Measurements from ENCODE around the gene PCDH9.

Gene PCDH9

DNA sequence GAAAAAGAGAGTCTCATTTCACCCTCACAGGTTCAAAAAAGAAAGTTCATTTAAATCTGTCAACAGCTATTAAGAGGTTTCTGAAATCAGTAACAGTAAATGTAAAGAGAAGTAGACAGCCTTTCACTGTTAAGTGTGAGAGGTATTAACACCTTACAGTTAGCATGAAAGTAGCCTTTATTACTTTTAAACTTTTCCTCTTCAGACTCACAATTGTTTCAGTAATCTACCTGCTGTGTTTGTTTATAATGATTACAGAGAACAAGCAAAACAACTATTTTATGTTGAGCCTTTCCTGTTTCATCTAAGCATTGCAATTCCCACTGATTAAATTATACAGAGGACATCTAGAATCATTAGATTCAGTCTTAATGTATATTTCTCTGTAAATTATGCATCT lies 159.8 kb downstream of the PCDH9 start:
- no peak for DNase-seq (ENCODE audit: low read depth)
- no peak overlapping the region for H3K4me3 ChIP-seq (ENCODE audit: low read length)
- TF ChIP-seq, protein P1, sequence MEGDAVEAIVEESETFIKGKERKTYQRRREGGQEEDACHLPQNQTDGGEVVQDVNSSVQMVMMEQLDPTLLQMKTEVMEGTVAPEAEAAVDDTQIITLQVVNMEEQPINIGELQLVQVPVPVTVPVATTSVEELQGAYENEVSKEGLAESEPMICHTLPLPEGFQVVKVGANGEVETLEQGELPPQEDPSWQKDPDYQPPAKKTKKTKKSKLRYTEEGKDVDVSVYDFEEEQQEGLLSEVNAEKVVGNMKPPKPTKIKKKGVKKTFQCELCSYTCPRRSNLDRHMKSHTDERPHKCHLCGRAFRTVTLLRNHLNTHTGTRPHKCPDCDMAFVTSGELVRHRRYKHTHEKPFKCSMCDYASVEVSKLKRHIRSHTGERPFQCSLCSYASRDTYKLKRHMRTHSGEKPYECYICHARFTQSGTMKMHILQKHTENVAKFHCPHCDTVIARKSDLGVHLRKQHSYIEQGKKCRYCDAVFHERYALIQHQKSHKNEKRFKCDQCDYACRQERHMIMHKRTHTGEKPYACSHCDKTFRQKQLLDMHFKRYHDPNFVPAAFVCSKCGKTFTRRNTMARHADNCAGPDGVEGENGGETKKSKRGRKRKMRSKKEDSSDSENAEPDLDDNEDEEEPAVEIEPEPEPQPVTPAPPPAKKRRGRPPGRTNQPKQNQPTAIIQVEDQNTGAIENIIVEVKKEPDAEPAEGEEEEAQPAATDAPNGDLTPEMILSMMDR (IDR thresholded peaks at IDR 0.05; ENCODE audit: insufficient read depth, low read depth, low read length, missing control alignments): no peak

DNA sequence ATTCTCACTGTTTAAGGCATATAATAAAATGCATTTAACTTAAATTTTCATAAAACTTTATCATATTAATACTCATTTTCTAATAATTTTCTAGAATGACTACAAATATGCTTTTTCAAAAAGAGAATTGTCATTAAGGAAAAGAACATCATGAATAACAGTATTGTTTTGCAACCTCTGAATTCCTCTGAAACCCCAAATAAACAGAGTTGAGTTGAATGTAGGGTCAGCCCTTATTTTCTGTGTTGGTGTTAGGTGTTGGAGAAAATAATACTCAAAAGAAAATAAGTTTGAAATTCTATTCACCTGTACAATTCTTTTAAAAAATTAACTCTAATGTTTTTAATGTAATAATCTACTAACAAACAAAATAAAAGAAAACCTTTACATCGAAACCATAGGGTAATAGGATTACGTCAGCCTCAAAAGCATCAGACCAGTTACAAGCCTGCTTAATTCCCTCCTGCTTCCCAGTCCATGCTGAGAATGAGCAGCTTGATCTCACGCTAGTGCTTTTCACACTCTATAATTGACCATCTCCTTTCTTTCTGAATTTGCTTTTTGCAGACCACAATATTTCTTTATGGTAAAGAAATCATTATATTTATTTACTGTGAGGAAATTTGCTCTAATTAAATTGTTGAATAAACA lies 160.9 kb downstream of the PCDH9 start:
- H3K4me3 ChIP-seq (ENCODE audit: low read length): no peak overlapping the region
- no peak for DNase-seq (ENCODE audit: low read depth)

GRCh38 chr13:67064920-67065319 lies 165.2 kb downstream of the PCDH9 start:
- no peak for DNase-seq (ENCODE audit: low read depth)
- H3K4me3 ChIP-seq (ENCODE audit: low read length): no peak overlapping the region
- TF ChIP-seq, protein P1 (IDR thresholded peaks at IDR 0.05; ENCODE audit: insufficient read depth, low read depth, low read length, missing control alignments): no peak

More for the DNA sequence above, 160.9 kb downstream of the PCDH9 start:
- TF ChIP-seq, protein P1 (IDR thresholded peaks at IDR 0.05; ENCODE audit: insufficient read depth, low read depth, low read length, missing control alignments): no peak

GRCh38 chr13:67063036-67063435 lies 167.1 kb downstream of the PCDH9 start:
- TF ChIP-seq, protein P1 (IDR thresholded peaks at IDR 0.05; ENCODE audit: insufficient read depth, low read depth, low read length, missing control alignments): no peak
- H3K4me3 ChIP-seq (ENCODE audit: low read length): no peak overlapping the region
- DNase-seq (ENCODE audit: low read depth): no peak

DNA sequence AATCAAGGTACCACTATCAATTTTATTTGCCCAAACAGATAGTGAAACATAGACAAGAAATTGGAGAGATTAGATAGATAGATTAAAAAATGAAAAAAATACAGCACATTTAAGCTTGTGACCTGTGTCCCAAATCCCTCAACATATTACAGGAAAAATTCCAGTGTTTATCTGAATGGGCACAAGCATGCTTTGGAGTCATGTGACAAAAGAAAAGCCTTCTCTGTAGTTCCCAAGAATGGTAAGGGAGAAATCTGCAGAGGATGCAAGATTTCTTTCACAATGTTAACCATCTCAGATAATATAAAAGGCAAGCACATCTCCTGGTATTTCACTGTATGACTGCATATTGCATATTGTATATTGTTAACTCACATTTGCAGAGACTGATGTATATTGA lies 168.0 kb downstream of the PCDH9 start:
- no peak for DNase-seq (ENCODE audit: low read depth)
- TF ChIP-seq, protein P1 (IDR thresholded peaks at IDR 0.05; ENCODE audit: insufficient read depth, low read depth, low read length, missing control alignments): no peak
- no peak overlapping the region for H3K4me3 ChIP-seq (ENCODE audit: low read length)

GRCh38 chr13:67061750-67062149 lies 168.4 kb downstream of the PCDH9 start:
- TF ChIP-seq, protein P1 (IDR thresholded peaks at IDR 0.05; ENCODE audit: insufficient read depth, low read depth, low read length, missing control alignments): no peak
- no peak for DNase-seq (ENCODE audit: low read depth)
- no peak overlapping the region for H3K4me3 ChIP-seq (ENCODE audit: low read length)

Measured in epithelial cell of esophagus (primary cell).